K562 (cell line): Measurements from ENCODE around the gene REEP3. TPM values are rescaled to one million over a fixed set of nuclear protein-coding genes. Genes with fewer than 3 reads are reported as not detected.

Experiments
- ATAC-seq: fragments of 200-7000 bp; cut with Tn5 transposase; 3 replicates; pipeline ENCODE4 v1.9.1; 2020; ENCODE audit warnings: moderate library complexity
- BruUV-seq: library from RNA; stranded (reverse); fragments of 400-500 nt; replicated peaks from 2 replicates; lab custom pipeline; 2021; lab: Mats Ljungman, UMichigan
- CTCF ChIA-PET: fragments of 300-600 bp; formaldehyde crosslinking; extraction: SDS; loops from one replicate; lab custom pipeline; 2021; ENCODE audit warnings: low intra/inter-chr PET ratio; lab: Yijun Ruan, JAX
- POLR2A ChIA-PET: fragments of 300-600, 350-650 bp; sonication (Branson Sonifier 250); formaldehyde crosslinking; extraction: SDS; loops from one replicate; lab custom pipeline; 2021; ENCODE audit warnings: antibody characterized with exemption, inconsistent platforms; lab: Yijun Ruan, JAX
- DNase-seq, 4 experiments: peaks; one replicate each; pipeline versions ENCODE4 v3.0.0 to v3.0.0-alpha.2; 2011 to 2018; ENCODE audit warnings: low spot score in 3 of 4, mixed read lengths in 3 of 4; ENCODE audit errors: extremely low read depth in 1 of 4
- FAIRE-seq: peaks from 2 replicates; lab custom pipeline; 2011; peaks lifted over from hg19 to GRCh38; lab: Jason Lieb, UNC
- H2AFZ ChIP-seq: 2 replicates; pipeline ENCODE4 v1.6.0; 2011; ENCODE audit warnings: low read depth, low read length, control low read depth, inconsistent platforms
- H3K27ac ChIP-seq: fragments of 200-600 bp; 3 replicates; pipeline ENCODE4 v1.8.0; 2011; ENCODE audit warnings: low read depth, mild to moderate bottlenecking, control low read depth, inconsistent platforms, low read length, moderate library complexity, mixed read lengths; ENCODE audit errors: extremely low read depth
- H3K27me3 ChIP-seq, 2 experiments: fragments of 300-600 bp in 1 of 2; 2 replicates in 1 of 2; 3 replicates in 1 of 2; pipeline versions ENCODE4 v1.6.0 to v1.8.0; 2011; ENCODE audit warnings: inconsistent platforms in 2 of 2, low read length in 2 of 2, mild to moderate bottlenecking in 1 of 2, mixed read lengths in 1 of 2, moderate library complexity in 1 of 2; ENCODE audit not compliant: control insufficient read depth in 2 of 2, insufficient read depth in 2 of 2
- H3K36me3 ChIP-seq: fragments of 300-600 bp; 3 replicates; pipeline ENCODE4 v1.8.0; 2011; ENCODE audit warnings: mild to moderate bottlenecking, low read length, inconsistent platforms; ENCODE audit not compliant: control insufficient read depth, insufficient read depth
- H3K4me1 ChIP-seq, 2 experiments: fragments of 200-600 bp in 1 of 2; replicated peaks in 1 of 2; 2 replicates in 1 of 2; 3 replicates in 1 of 2; pipeline versions ENCODE4 v1.5.1 to v1.8.0; 2011; ENCODE audit warnings: inconsistent platforms in 2 of 2, low read length in 2 of 2, mild to moderate bottlenecking in 1 of 2, mixed read lengths in 1 of 2, moderate library complexity in 1 of 2; ENCODE audit not compliant: control insufficient read depth in 2 of 2, insufficient read depth in 2 of 2
- H3K4me2 ChIP-seq: 2 replicates; pipeline ENCODE4 v1.6.1; 2011; ENCODE audit warnings: low read length, control low read depth, inconsistent platforms, mixed read lengths; ENCODE audit not compliant: insufficient read depth
- H3K4me3 ChIP-seq: fragments of 200-600 bp; sonication (generic), shearing (Covaris generic); 2 replicates; pipeline ENCODE4 v1.5.1; 2016; ENCODE audit warnings: control low read depth, inconsistent platforms
- H3K79me2 ChIP-seq: fragments of 200-600 bp; 3 replicates; pipeline ENCODE4 v1.8.0; 2011; ENCODE audit warnings: low read length, inconsistent platforms; ENCODE audit not compliant: control insufficient read depth, insufficient read depth
- H3K9ac ChIP-seq, 2 experiments: 2 replicates each; pipeline versions ENCODE4 v1.6.0 to v1.6.1; 2011; ENCODE audit warnings: low read depth in 2 of 2, low read length in 2 of 2, control low read depth in 1 of 2, inconsistent platforms in 1 of 2, mild to moderate bottlenecking in 1 of 2, mixed read lengths in 1 of 2; ENCODE audit not compliant: insufficient read depth in 1 of 2
- H3K9me1 ChIP-seq: one replicate; pipeline ENCODE4 v1.6.0; 2011; ENCODE audit warnings: inconsistent platforms, mild to moderate bottlenecking, low read length, moderate library complexity; ENCODE audit not compliant: control insufficient read depth, insufficient read depth
- H3K9me3 ChIP-seq: replicated peaks from 2 replicates; pipeline ENCODE4 v1.5.1; 2011; ENCODE audit warnings: low read depth, low read length, inconsistent platforms; ENCODE audit not compliant: control insufficient read depth, insufficient read depth
- H4K20me1 ChIP-seq: replicated peaks from 2 replicates; pipeline ENCODE4 v1.6.1; 2011; ENCODE audit warnings: low read length, inconsistent platforms, mixed read lengths; ENCODE audit not compliant: control insufficient read depth, insufficient read depth
- EHMT2 ChIP-seq: fragments of 450-650 bp; IDR thresholded peaks from 2 replicates; pipeline ENCODE4 v1.6.1; 2018; ENCODE audit warnings: antibody characterized with exemption
- FOXK2 ChIP-seq, 2 experiments: fragments of 450-650 bp; IDR thresholded peaks in 1 of 2; conservative IDR thresholded peaks in 1 of 2; 2 replicates each; pipeline ENCODE4 v1.6.1; 2016; ENCODE audit warnings: low read depth in 2 of 2, mild to moderate bottlenecking in 1 of 2
- IFI16 ChIP-seq: fragments of 250-450 bp; sonication (Bioruptor Pico); IDR thresholded peaks from 2 replicates; pipeline ENCODE4 v2.1.2; 2022; ENCODE audit warnings: mild to moderate bottlenecking, inconsistent platforms
- NR2C1 ChIP-seq, 2 experiments: fragments of 450-650 bp; IDR thresholded peaks; 2 replicates each; pipeline ENCODE4 v1.6.1; 2017; ENCODE audit warnings: mild to moderate bottlenecking in 2 of 2, antibody characterized with exemption in 1 of 2, inconsistent platforms in 1 of 2, missing compliant biosample characterization in 1 of 2, missing genetic modification characterization in 1 of 2
- SIN3B ChIP-seq: fragments of 450-650 bp; IDR thresholded peaks from 2 replicates; pipeline ENCODE4 v1.6.1; 2017; ENCODE audit warnings: low read depth, mild to moderate bottlenecking, moderate library complexity
- XRCC5 ChIP-seq: fragments of 200-400 bp; formaldehyde crosslinking; IDR thresholded peaks from 2 replicates; pipeline ENCODE4 v1.6.1; 2017; ENCODE audit warnings: low read depth, mild to moderate bottlenecking, low read length
- WGBS: fragments of 100-300 bp; shearing (Covaris generic); methylation state at CpG from one replicate; pipeline ENCODE4 v1.1.6; 2016; ENCODE audit warnings: low coverage, mixed read lengths; ENCODE audit not compliant: insufficient coverage; ENCODE audit errors: missing lambda C conversion rate; 5-methylcytosine and 5-hydroxymethylcytosine counted together
- in situ Hi-C: fragments of 300-500 bp; cut with MboI; formaldehyde crosslinking; loops from 4 replicates; pipeline ENCODE4 v1.15.0; 2018; ENCODE audit warnings: inconsistent platforms, mixed read lengths
- intact Hi-C: fragments of 100-400 bp; cut with micrococcal nuclease; formaldehyde crosslinking; loops from 2 replicates; pipeline ENCODE4 v1.14.2; 2022
- polyA plus RNA-seq, 8 experiments: library from polyadenylated mRNA; depleted of rRNA in 4 of 8; stranded (reverse) in 5 of 8; unstranded in 3 of 8; fragments of >200 nt; fragmentation: Nextera tagmentation in 2 of 8; fragmentation: Illumina TruSeq in 1 of 8; extraction: Ambion mirVana in 2 of 8; extraction: Trizol in 1 of 8; gene quantifications; 2 replicates each; pipeline versions ENCODE4 v1.2.1 to v1.2.3, GENCODE V29; 2011 to 2014; ENCODE audit warnings: inconsistent platforms in 1 of 8, missing spikeins in 1 of 8
- total RNA-seq, 7 experiments: library from RNA; depleted of rRNA in 6 of 7; stranded (reverse); fragments of >200 nt in 6 of 7; fragmentation: Illumina TruSeq in 2 of 7; extraction: Trizol in 2 of 7; gene quantifications; 2 replicates each; pipeline versions ENCODE4 v1.2.1 to v1.2.3, GENCODE V29; 2011 to 2021; ENCODE audit warnings: low replicate concordance in 1 of 7
- TF ChIP-seq, protein P1 (sequence below): fragments of 200-800 bp; sonication (Bioruptor generic); IDR thresholded peaks from 2 replicates; pipeline ENCODE4 v1.6.1; 2017; ENCODE audit warnings: missing genetic modification characterization, missing compliant biosample characterization

Gene REEP3
- total and polyA plus RNA-seq, 9 of the 15 experiments (the other 6 are each of a cell fraction or from before 2014, with no cell fraction given): 3.4 to 13.4 (median 9.2) TPM

DNA sequence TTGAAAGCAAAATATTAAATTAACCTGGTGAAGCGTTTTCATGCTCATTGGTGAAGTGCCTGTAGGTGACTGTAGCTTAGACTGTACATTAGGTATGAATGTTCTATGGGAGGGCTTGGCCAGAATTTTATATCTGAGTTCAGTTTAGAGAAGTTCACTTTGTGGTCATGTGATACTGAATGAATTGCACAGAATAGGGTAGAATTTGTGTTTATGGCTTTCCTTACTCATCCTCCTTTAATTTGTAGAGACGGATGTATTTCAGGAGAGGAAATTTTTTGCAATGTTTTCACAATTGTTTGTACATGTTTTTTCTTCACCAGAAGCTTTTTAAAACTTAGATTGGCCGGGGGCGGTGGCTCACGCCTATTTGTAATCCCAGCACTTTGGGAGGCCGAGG is 32.3 kb downstream of the REEP3 start:
- Histone ChIP-seq H4K20me1 (no peaks in the 10 kb centered on the region), H2AFZ (no peak overlapping the region), H3K27ac (no peak overlapping the region), H3K4me3 (no peak overlapping the region), H3K36me3 (no peaks in the 10 kb centered on the region), H3K9ac (no peak overlapping the region), H3K9me3 (no peaks in the 10 kb centered on the region), H3K79me2 (0 out of 3 replicates have a peak, but pooled peaks cover 7% of the 10 kb centered on the region), H3K9me1 (no peaks in the 10 kb centered on the region), H3K4me2 (no peak overlapping the region), H3K4me1 (no peaks in the 10 kb centered on the region), H3K27me3 (no peaks in the 10 kb centered on the region)
- in situ Hi-C loops: no loop called here
- ChIA-PET POLR2A (interaction anchor here (1.0 kb wide), 1 partner anchor 24 kb away, joined by 3 read pairs; no protein-coding TSS in a partner anchor), CTCF (no interaction called here)
- no peak for DNase-seq
- BruUV-seq: no TSS peak
- intact Hi-C loops: no loop called here
- WGBS: 85% methylated on average over 6 of the region's 6 CpGs
- ATAC-seq: no peak
- no peak for FAIRE-seq
- TF ChIP-seq XRCC5: no peak
- TF ChIP-seq IFI16: no peak
- no peak for TF ChIP-seq NR2C1 (IDR thresholded peaks at IDR 0.05)
- TF ChIP-seq NR2C1 (tag; IDR thresholded peaks at IDR 0.05): no peak
- no peak for TF ChIP-seq SIN3B
- no peak for TF ChIP-seq FOXK2 (conservative IDR thresholded peaks at IDR 0.05 in 1 of 2, IDR thresholded peaks at IDR 0.05 in 1 of 2; ENCODE audit: low read depth in 2 of 2)
- TF ChIP-seq EHMT2: no peak
- TF ChIP-seq, protein P1, sequence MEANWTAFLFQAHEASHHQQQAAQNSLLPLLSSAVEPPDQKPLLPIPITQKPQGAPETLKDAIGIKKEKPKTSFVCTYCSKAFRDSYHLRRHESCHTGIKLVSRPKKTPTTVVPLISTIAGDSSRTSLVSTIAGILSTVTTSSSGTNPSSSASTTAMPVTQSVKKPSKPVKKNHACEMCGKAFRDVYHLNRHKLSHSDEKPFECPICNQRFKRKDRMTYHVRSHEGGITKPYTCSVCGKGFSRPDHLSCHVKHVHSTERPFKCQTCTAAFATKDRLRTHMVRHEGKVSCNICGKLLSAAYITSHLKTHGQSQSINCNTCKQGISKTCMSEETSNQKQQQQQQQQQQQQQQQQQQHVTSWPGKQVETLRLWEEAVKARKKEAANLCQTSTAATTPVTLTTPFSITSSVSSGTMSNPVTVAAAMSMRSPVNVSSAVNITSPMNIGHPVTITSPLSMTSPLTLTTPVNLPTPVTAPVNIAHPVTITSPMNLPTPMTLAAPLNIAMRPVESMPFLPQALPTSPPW (CRISPR knock-in tag): no peak
